Neural progenitor cell (in vitro differentiated cells): ENCODE results near the gene MSS51. TPM values are rescaled to one million over a fixed set of nuclear protein-coding genes. Genes with fewer than 3 reads are reported as not detected.

Experiments
- DNase-seq: peaks from one replicate; pipeline ENCODE4 v3.0.0-alpha.2; 2016; ENCODE audit warnings: low spot score
- H2AFZ ChIP-seq: fragments of 200-600 bp; sonication (generic); replicated peaks from 2 replicates; pipeline ENCODE4 v1.6.1; 2016; ENCODE audit warnings: antibody characterized with exemption
- H3F3A ChIP-seq: fragments of 200-600 bp; sonication (generic); 2 replicates; pipeline ENCODE4 v1.6.1; 2016; ENCODE audit warnings: antibody characterized with exemption, low read depth
- H3K27ac ChIP-seq: fragments of 200-600 bp; sonication (generic); 2 replicates; pipeline ENCODE4 v1.5.1; 2016; ENCODE audit warnings: mild to moderate bottlenecking
- H3K27me3 ChIP-seq: fragments of 200-600 bp; sonication (generic); 2 replicates; pipeline ENCODE4 v1.6.1; 2016; ENCODE audit warnings: mild to moderate bottlenecking, moderate library complexity
- H3K36me3 ChIP-seq: fragments of 200-600 bp; sonication (generic); 2 replicates; pipeline ENCODE4 v1.5.1; 2016
- H3K4me1 ChIP-seq: fragments of 200-600 bp; sonication (generic); 2 replicates; pipeline ENCODE4 v1.6.1; 2016; ENCODE audit warnings: mixed run types
- H3K4me2 ChIP-seq: fragments of 200-600 bp; sonication (generic); 2 replicates; pipeline ENCODE4 v1.6.1; 2016
- H3K4me3 ChIP-seq: fragments of 200-600 bp; sonication (generic); 2 replicates; pipeline ENCODE4 v1.5.1; 2016
- H3K79me2 ChIP-seq: fragments of 200-600 bp; sonication (generic); 2 replicates; pipeline ENCODE4 v1.6.1; 2016; ENCODE audit warnings: low read depth
- H3K9ac ChIP-seq: fragments of 200-600 bp; sonication (generic); 2 replicates; pipeline ENCODE4 v1.6.1; 2016
- H3K9me3 ChIP-seq: fragments of 200-600 bp; sonication (generic); 2 replicates; pipeline ENCODE4 v1.5.1; 2016; ENCODE audit warnings: low read depth
- H4K20me1 ChIP-seq: fragments of 200-600 bp; sonication (generic); 2 replicates; pipeline ENCODE4 v1.6.1; 2016; ENCODE audit warnings: low read depth
- H3K27ac Mint-ChIP-seq: 3 replicates; pipeline ENCODE4 v1.8.0; 2021; ENCODE audit warnings: mixed read lengths
- H3K27me3 Mint-ChIP-seq: 2 replicates; pipeline ENCODE4 v1.8.0; 2022; ENCODE audit warnings: low read depth, mild to moderate bottlenecking, inconsistent platforms, moderate library complexity, mixed read lengths; ENCODE audit not compliant: insufficient read depth
- H3K36me3 Mint-ChIP-seq: 3 replicates; pipeline ENCODE4 v1.8.0; 2021; ENCODE audit warnings: mixed read lengths
- H3K4me1 Mint-ChIP-seq: 3 replicates; pipeline ENCODE4 v1.8.0; 2021; ENCODE audit warnings: mixed read lengths
- H3K4me3 Mint-ChIP-seq: 3 replicates; pipeline ENCODE4 v1.8.0; 2021; ENCODE audit warnings: mild to moderate bottlenecking, moderate library complexity, mixed read lengths
- H3K9me3 Mint-ChIP-seq: 3 replicates; pipeline ENCODE4 v1.8.0; 2020; ENCODE audit warnings: mixed read lengths
- CTCF ChIP-seq: fragments of 200-600 bp; sonication (generic); IDR thresholded peaks from 2 replicates; pipeline ENCODE4 v1.5.1; 2017; ENCODE audit warnings: antibody characterized with exemption, mild to moderate bottlenecking
- EZH2 ChIP-seq: fragments of 200-600 bp; sonication (generic); IDR thresholded peaks from 2 replicates; pipeline ENCODE4 v1.6.1; 2017; ENCODE audit warnings: antibody characterized with exemption, mild to moderate bottlenecking, moderate library complexity
- EZH2phosphoT487 ChIP-seq: fragments of 200-600 bp; sonication (generic); IDR thresholded peaks from 2 replicates; pipeline ENCODE4 v1.6.1; 2017; ENCODE audit warnings: antibody characterized with exemption
- total RNA-seq: library from RNA; depleted of rRNA; stranded (reverse); fragments of >200 nt; gene quantifications from 2 replicates; pipeline ENCODE4 v1.2.3, GENCODE V29; 2015; ENCODE audit warnings: low replicate concordance

The MSS51 gene
- total RNA-seq, 1 donor from 2014 or later, result 2.2 TPM

GRCh38 chr10:73446926-73447325 lies 13.6 kb upstream of the MSS51 start:
- no peak overlapping the region for H3K4me3 ChIP-seq
- no peak overlapping the region for H2AFZ ChIP-seq
- no peak for TF ChIP-seq CTCF
- no peak for TF ChIP-seq EZH2
- no peak for TF ChIP-seq EZH2phosphoT487
- H3K4me1 ChIP-seq, result peaks cover 5% of the 10 kb centered on the region
- no peak for DNase-seq
- H3K36me3 ChIP-seq, result no peaks in the 10 kb centered on the region
- H3K27ac Mint-ChIP-seq, result no peak overlapping the region
- H3K9me3 ChIP-seq, result no peaks in the 10 kb centered on the region
- H3K4me3 Mint-ChIP-seq, result no peak overlapping the region
- no peaks in the 10 kb centered on the region for H3F3A ChIP-seq
- no peak overlapping the region for H3K9ac ChIP-seq
- H4K20me1 ChIP-seq, result no peaks in the 10 kb centered on the region
- H3K4me1 Mint-ChIP-seq, result no peaks in the 10 kb centered on the region
- no peak overlapping the region for H3K27ac ChIP-seq
- H3K79me2 ChIP-seq, result no peaks in the 10 kb centered on the region
- H3K36me3 Mint-ChIP-seq, result peaks cover 7% of the 10 kb centered on the region
- no peaks in the 10 kb centered on the region for H3K27me3 ChIP-seq
- H3K4me2 ChIP-seq, result no peak overlapping the region
- H3K27me3 Mint-ChIP-seq, result no peaks in the 10 kb centered on the region
- no peaks in the 10 kb centered on the region for H3K9me3 Mint-ChIP-seq

- Histone ChIP-seq H3K27ac (no peak overlapping the region), H3F3A (no peaks in the 10 kb centered on the region), H3K9me3 (no peaks in the 10 kb centered on the region), H3K27me3 (no peaks in the 10 kb centered on the region), H3K36me3 (no peaks in the 10 kb centered on the region), H2AFZ (no peak overlapping the region), H3K4me3 (no peak overlapping the region), H4K20me1 (no peaks in the 10 kb centered on the region), H3K4me2 (no peak overlapping the region), H3K9ac (no peak overlapping the region), H3K4me1 (peaks cover 6% of the 10 kb centered on the region), H3K79me2 (no peaks in the 10 kb centered on the region)
- H3K36me3 Mint-ChIP-seq, result peaks cover 7% of the 10 kb centered on the region
- no peaks in the 10 kb centered on the region for H3K27me3 Mint-ChIP-seq
- no peak overlapping the region for H3K27ac Mint-ChIP-seq
- no peak for DNase-seq
- H3K4me3 Mint-ChIP-seq, result no peak overlapping the region
- no peaks in the 10 kb centered on the region for H3K9me3 Mint-ChIP-seq
- H3K4me1 Mint-ChIP-seq, result no peaks in the 10 kb centered on the region
- TF ChIP-seq CTCF, result no peak
Measured at GRCh38 chr10:73444457-73444856, 11.1 kb upstream of the MSS51 start.

GRCh38 chr10:73439605-73440312 lies 6.4 kb upstream of the MSS51 start:
- Histone ChIP-seq H2AFZ (no peak overlapping the region), H3F3A (no peaks in the 10 kb centered on the region), H3K27ac (no peak overlapping the region), H3K9ac (no peak overlapping the region), H3K4me2 (no peak overlapping the region), H3K4me3 (no peak overlapping the region), H3K4me1 (peaks cover 6% of the 10 kb centered on the region), H3K79me2 (no peaks in the 10 kb centered on the region), H3K36me3 (peaks cover 4% of the 10 kb centered on the region), H4K20me1 (no peaks in the 10 kb centered on the region), H3K9me3 (no peaks in the 10 kb centered on the region), H3K27me3 (no peaks in the 10 kb centered on the region)
- Mint-ChIP-seq H3K4me3 (no peak overlapping the region), H3K27ac (no peak overlapping the region), H3K9me3 (no peaks in the 10 kb centered on the region), H3K36me3 (no peaks in the 10 kb centered on the region), H3K27me3 (no peaks in the 10 kb centered on the region), H3K4me1 (no peaks in the 10 kb centered on the region)
- no peak for DNase-seq
- TF ChIP-seq CTCF (no peak), EZH2phosphoT487 (no peak), EZH2 (no peak)
